Fibroblast of villous mesenchyme (primary cell): ENCODE data around the gene DENND5B. TPM values are rescaled to one million over a fixed set of nuclear protein-coding genes. Genes with fewer than 3 reads are reported as not detected.
"Not testable (repeated sequence)": the region's sequence is repeated elsewhere in the genome, so short reads cannot be mapped to it uniquely, and the experiment has no call there.

Source experiments
- DNase-seq: peaks from one replicate; pipeline ENCODE4 v3.0.0-alpha.2; 2010; ENCODE audit warnings: low read depth
- H3K4me3 ChIP-seq: 2 replicates; pipeline ENCODE4 v1.5.1; 2011; ENCODE audit warnings: low read depth, mild to moderate bottlenecking, low read length
- total RNA-seq: library from RNA; depleted of rRNA; stranded (reverse); fragments of >200 nt; gene quantifications from 2 replicates; pipeline ENCODE4 v1.2.3, GENCODE V29; 2012
- TF ChIP-seq, protein P1 (sequence below): IDR thresholded peaks from 2 replicates; pipeline ENCODE4 v1.5.1; 2012; ENCODE audit warnings: low read depth, mild to moderate bottlenecking, low read length; ENCODE audit not compliant: insufficient read depth

Gene DENND5B
- total RNA-seq, 1 donor = 11.7 TPM

DNA sequence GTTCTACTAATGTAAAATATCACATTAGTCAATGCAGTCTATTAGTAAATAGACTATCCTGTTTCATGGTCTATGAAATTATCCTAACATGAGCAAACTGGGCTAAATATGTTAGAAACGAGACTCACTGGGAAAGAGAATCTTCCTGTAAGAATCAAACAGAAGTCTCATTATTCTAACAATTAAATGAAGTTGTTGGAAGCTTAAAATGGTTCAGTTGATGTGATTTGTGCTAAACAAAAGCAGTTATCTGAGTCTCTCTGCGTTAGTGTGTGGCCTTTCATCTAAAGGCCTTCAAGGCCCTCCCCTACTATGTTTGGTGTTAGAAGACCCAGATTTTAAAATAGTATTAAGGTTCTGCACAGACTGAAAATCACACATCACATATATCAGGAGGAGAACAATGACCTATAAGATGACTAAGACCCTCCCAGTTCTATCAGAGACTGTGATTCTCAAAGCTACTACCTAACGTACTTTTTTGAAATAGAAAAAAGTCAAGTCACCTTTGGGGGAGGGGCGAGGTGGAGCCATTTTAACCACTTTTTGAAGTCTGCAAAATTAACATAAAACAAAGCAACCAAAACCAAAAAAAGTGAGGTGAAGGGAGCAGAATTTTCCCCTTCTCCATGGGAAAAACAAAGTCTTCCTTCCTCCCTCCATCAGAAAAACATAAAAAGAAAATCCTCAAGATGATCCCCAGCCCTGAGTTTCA is 82.3 kb downstream of the DENND5B start:
- no peak for DNase-seq
- H3K4me3 ChIP-seq = no peak overlapping the region
- TF ChIP-seq, protein P1, sequence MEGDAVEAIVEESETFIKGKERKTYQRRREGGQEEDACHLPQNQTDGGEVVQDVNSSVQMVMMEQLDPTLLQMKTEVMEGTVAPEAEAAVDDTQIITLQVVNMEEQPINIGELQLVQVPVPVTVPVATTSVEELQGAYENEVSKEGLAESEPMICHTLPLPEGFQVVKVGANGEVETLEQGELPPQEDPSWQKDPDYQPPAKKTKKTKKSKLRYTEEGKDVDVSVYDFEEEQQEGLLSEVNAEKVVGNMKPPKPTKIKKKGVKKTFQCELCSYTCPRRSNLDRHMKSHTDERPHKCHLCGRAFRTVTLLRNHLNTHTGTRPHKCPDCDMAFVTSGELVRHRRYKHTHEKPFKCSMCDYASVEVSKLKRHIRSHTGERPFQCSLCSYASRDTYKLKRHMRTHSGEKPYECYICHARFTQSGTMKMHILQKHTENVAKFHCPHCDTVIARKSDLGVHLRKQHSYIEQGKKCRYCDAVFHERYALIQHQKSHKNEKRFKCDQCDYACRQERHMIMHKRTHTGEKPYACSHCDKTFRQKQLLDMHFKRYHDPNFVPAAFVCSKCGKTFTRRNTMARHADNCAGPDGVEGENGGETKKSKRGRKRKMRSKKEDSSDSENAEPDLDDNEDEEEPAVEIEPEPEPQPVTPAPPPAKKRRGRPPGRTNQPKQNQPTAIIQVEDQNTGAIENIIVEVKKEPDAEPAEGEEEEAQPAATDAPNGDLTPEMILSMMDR = no peak

DNA sequence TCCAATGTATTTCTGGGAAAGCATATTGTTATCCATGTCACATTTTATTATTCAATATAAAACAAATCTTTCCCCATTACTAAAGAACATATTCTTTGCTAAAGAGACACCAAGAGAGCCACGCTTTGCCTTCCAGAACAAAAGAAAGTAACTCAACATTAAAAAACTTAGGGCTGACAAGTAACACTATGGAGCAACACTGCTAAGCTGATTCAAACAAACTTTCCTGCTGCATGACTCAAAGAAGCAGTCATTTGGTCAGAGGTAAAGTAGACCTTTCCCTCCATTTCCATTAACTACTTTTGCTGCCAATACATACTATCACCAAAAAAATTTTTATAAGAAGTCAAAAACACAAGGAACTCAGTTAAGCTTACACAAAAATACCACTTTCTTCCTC is 83.0 kb downstream of the DENND5B start:
- TF ChIP-seq, protein P1 = no peak
- no peak for DNase-seq
- H3K4me3 ChIP-seq = no peak overlapping the region

DNA sequence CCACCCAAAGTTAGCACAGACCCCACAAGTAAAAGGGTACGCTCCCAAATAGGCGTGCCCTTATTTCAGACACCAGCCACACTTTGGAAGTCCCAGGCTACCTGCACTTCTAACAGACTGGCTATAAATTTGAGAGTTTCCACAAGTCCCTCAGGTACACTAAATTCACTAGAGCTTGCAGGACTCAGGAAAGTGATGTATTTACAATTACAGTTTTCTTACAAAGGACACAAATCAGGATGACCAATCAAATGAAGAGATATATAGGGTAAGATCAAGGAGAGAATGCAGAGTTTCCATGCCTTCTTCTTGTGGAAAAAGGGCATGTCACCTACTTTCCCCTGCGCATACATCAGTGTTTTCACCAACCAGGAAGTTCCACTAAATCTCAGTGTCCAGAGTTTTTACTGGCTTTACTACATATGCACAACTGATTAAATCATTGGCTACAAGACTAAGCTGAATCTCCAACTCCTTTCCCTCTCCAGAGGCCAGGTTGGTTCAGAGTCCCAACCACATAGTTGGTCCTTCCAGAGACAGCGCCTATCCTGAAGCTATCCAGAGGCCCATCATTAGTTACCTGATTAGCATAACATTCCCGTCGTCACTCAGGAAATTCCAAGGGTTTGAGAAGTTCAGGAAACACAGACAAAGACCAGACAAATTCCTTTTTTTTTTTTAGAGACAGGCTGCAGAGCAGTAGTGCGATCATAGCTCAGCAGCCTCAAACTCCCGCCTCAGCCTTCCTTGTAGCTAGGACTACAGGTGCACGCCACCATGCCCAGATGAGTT is 84.2 kb downstream of the DENND5B start:
- TF ChIP-seq, protein P1 = no peak
- peak; percentile 48 for DNase-seq
- H3K4me3 ChIP-seq = no peak overlapping the region

DNA sequence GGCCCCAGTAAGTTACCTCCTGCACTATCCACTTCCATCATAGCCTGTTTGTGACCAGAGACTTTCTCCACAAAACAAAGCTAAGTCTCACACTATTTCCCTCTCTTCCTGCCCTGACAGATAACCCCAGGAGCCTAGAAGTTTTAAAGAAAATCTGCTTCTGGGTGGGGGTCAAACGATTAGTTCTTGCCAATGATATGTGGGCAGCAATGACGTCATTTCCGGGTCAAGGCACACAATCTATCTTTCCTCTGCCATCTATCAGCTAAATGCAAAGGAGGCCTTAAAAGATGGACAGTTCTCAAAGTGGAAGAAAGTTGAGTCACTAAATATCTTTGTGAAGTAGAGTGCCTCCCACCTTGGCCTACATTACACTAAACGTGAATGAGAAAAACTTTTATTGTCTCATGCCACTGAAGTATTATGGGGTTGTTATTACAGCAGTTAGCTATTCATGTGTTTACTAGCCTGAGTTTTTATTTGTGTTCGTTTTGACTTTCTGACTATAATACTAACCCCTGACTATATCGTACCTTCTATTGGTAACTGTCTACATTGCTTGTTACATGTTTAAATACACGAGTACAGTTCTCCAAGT is 86.2 kb downstream of the DENND5B start:
- no peak overlapping the region for H3K4me3 ChIP-seq
- no peak for DNase-seq
- TF ChIP-seq, protein P1 = no peak

DNA sequence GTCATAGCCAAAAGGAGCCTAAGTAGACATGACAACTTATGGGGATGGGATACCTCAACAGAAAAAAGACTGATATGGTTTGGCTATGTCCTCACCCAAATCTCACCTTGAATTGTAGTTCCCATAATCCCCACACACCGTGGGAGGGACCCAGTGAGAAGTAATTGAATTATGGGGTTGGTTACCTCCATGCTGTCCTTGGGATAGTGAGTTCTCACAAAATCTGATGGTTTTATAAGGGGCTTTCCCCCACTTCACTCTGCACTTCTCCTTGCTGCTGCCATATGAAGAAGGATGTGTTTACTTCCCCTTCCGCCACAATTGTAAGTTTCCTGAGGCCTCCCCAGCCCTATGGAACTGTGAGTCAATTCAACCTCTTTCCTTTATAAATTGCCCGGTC is 89.9 kb downstream of the DENND5B start:
- not testable (repeated sequence) for DNase-seq, H3K4me3 ChIP-seq

DNA sequence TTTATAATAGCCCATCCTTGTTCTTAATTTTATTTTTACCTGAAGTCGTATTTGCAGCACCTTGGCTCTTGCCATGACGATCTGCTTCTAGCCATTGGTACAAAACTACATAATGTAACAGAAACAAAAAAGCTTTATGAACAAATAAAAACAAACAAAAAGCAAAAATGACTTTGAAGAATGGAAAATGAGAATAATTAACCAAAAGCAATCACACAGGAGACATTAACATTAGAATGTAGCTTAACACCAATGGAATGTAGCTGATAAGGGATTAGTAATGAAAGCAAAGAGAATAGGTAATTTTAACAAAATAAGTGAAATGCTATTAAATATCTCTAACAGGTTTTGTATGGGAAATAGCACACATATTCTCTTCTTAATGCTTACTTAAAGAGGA is 91.4 kb downstream of the DENND5B start:
- no peak overlapping the region for H3K4me3 ChIP-seq
- DNase-seq = no peak
- TF ChIP-seq, protein P1 = no peak

DNA sequence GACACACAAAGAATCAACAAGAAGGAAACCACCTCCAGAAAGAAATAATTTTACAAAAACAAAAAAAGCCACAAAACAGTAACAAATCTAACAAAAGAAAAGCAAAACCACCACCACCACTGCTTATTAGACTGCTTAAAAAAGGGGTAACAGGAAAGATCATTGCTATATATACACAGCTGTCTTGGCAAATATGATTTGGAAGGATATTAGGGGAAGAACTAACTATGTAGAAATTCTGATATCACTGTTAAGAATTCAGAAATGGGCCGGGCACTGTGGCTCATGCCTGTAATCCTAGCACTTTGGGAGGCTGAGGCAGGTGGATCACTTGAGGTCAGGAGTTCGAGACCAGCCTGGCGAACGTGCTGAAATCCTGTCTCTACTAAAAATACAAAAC is 92.5 kb downstream of the DENND5B start:
- H3K4me3 ChIP-seq = no peak overlapping the region
- peak; percentile 39 for DNase-seq
- TF ChIP-seq, protein P1 = no peak
